H1 (cell line): ENCODE results near the gene DTD1. TPM values are rescaled to one million over a fixed set of nuclear protein-coding genes. Genes with fewer than 3 reads are reported as not detected.

ENCODE experiments used
- CHD1 ChIP-seq: IDR thresholded peaks from 2 replicates; pipeline ENCODE4 v1.6.1; 2012; ENCODE audit warnings: low read depth, low read length, improper control_type of control experiment
- JUND ChIP-seq: IDR thresholded peaks from 2 replicates; pipeline ENCODE4 v1.6.1; 2011; ENCODE audit warnings: mild to moderate bottlenecking, improper control_type of control experiment, low read length
- SAP30 ChIP-seq: fragments of 300-600 bp; sonication (generic); IDR thresholded peaks from 2 replicates; pipeline ENCODE4 v1.7.1; 2012; ENCODE audit warnings: low read length, moderate library complexity, mild to moderate bottlenecking, inconsistent platforms; ENCODE audit not compliant: insufficient read depth, insufficient replicate concordance
- SUZ12 ChIP-seq: fragments of 200-600 bp; sonication (generic); IDR thresholded peaks from 2 replicates; pipeline ENCODE4 v1.6.1; 2012; ENCODE audit warnings: mild to moderate bottlenecking, inconsistent platforms, low read length, moderate library complexity, mixed read lengths
- TAF7 ChIP-seq: optimal IDR thresholded peaks from 2 replicates; pipeline ENCODE3; 2011; ENCODE audit warnings: low read depth, mild to moderate bottlenecking, inconsistent platforms, low read length, moderate library complexity, borderline replicate concordance
- polyA plus RNA-seq, 7 experiments: library from polyadenylated mRNA; depleted of rRNA in 3 of 7; stranded (reverse) in 5 of 7; unstranded in 2 of 7; fragments of >200 nt in 5 of 7; fragments of 200-250 nt in 2 of 7; gene quantifications; 1 replicate in 5 of 7; 2 replicates in 1 of 7; 4 replicates in 1 of 7; pipeline versions ENCODE4 v1.2.1 to v1.2.3, GENCODE V29; 2011 to 2013; ENCODE audit warnings: missing spikeins in 2 of 7, mixed read lengths in 2 of 7
- total RNA-seq: library from RNA; stranded (reverse); fragmentation: NEBNext Ultra II Directional; extraction: Animal tissue kit (Norgen Biotek cat#: 25700); gene quantifications from 2 replicates; pipeline ENCODE4 v1.2.1, GENCODE V29; 2021
- TF ChIP-seq, protein P1 (sequence below): IDR thresholded peaks from 2 replicates; pipeline ENCODE4 v1.6.1; 2011; ENCODE audit warnings: low read length, improper control_type of control experiment

The DTD1 gene
- total and polyA plus RNA-seq, 2 of the 8 experiments (the other 6 are each of a cell fraction or from before 2014, with no cell fraction given), result 49.7 to 66.6 TPM

DNA sequence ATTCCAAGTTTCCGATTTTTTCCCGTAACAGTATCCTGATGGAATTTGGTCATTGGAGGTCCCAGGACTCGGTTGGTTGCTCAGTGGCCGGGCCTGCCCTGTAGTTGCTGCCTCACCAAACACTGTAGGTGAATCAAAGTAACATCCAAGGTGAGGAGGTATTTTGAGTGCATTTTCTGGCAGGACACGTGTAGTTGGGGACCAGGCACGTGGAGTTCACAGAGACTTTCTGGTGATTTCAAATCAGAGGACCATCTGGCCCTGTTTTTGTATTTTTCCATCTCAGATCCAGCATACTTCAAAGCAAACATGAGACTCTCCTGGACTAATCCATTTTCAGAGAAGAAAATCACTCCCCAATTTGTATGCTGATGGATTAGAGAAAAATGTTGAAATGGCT, 9.9 kb upstream of the DTD1 start (continued):
- TF ChIP-seq SAP30 (no peak), JUND (no peak), SUZ12 (no peak), TAF7 (no peak), CHD1 (no peak)
- TF ChIP-seq, protein P1, sequence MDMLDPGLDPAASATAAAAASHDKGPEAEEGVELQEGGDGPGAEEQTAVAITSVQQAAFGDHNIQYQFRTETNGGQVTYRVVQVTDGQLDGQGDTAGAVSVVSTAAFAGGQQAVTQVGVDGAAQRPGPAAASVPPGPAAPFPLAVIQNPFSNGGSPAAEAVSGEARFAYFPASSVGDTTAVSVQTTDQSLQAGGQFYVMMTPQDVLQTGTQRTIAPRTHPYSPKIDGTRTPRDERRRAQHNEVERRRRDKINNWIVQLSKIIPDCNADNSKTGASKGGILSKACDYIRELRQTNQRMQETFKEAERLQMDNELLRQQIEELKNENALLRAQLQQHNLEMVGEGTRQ, result no peak
